HTERT RPE-1 (cell line): ENCODE data around the gene SSTR5.
"Not testable (repeated sequence)": the region's sequence is repeated elsewhere in the genome, so short reads cannot be mapped to it uniquely, and the experiment has no call there.

ENCODE experiments used
- in situ Hi-C: fragments of 300-500 bp; cut with MboI; formaldehyde crosslinking; loops from 4 replicates; pipeline ENCODE4 v1.14.3; 2020; ENCODE audit warnings: low sequenced_read_pairs

SSTR5 gene

GRCh38 chr16:1072526-1073261, at the start of gene SSTR5:
Gene SSTR5, plus strand, starts transcription at chr16:1072747. Its CDS starts 6,122 bp downstream, at chr16:1078869.
- in situ Hi-C loops: no loop called here

DNA sequence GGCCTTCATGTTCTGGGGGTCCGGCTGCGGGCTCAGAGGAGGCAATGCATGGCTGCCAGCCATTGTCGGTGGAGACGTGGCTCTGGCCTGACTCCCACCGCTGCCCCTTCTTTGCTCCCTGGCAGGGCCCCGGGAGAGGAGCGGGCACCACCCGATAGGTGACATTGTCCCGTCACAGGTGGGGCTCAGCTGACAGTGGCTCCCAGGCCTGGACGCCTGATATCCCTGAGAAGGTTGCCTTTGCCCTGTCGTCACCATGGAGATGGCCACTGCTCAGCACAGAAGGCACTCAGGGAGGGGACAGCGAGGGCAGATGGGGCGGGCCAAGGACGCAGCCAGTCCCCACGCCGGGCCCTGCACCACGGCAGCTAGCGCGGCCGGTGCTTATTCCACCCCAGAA, 48.4 kb upstream of the SSTR5 start:
- in situ Hi-C loops: no loop called here

DNA sequence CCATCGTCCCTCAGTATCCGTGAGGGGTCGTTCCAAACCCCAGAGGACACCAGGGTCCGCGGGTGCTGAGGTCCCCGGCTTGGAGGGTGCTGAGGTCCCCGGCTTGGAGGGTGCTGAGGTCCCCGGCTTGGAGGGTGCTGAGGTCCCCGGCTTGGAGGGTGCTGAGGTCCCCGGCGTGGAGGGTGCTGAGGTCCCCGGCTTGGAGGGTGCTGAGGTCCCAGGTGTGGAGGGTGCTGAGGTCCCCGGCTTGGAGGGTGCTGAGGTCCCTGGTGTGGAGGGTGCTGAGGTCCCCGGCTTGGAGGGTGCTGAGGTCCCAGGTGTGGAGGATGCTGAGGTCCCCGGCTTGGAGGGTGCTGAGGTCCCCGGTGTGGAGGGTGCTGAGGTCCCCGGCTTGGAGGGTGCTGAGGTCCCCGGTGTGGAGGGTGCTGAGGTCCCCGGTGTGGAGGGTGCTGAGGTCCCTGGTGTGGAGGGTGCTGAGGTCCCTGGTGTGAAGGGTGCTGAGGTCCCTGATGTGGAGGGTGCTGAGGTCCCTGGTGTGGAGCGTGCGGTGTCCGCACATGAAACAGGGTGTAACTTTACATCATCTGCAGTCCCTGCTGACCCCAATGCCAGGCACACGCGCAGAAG, 47.3 kb upstream of the SSTR5 start:
- in situ Hi-C loops: not testable (repeated sequence)

GRCh38 chr16:1026057-1026783, 46.3 kb upstream of the SSTR5 start:
- in situ Hi-C loops: no loop called here

DNA sequence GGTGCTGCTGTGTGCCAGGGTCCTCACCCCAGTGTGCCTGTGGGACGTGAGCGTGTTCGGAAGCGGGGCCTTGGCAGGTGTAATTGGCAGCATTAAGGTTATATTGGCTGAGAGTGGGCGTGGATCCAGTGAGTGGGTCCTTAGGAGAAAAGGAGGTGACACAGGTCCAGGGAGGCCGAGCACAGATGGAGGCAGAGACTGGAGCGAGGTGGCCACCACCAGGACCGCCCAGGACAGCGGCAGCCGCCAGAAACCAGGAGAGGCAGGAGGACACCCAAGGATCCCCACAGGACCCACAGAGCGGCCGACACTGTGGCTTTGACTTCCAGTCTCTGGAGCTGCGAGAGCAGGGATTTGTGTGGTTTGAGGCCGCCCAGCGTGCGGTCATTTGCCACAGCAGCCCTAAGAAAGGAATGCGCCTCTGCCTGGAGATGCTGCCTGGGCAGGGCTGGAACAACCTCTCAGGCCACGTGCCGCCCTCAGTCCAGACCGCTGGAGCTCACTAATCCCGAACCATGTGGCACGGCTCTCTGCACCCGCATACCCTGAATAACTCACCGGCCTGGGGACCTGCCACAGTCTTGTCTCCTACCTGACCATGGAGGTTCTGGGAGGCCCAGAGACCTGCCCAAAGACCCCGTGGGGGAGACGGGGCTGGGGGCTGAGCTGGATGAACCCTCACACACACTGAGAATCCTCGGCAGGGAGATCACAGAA, 45.6 kb upstream of the SSTR5 start:
- in situ Hi-C loops: no loop called here

DNA sequence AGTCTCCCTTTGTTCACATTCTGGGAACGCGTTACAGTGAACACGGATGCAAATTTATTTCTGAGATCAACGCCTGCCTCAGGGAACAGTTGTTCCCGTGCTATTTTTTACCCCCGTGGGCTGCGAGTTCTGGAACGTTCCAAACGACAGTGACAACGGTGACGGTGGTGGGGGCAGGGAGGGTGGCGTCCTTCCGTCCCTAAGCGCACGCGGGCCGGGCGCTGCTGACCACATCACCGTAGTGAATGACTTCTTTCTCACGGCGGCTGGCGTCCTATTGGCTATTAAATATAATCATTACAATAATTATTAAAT, 45.1 kb upstream of the SSTR5 start:
- in situ Hi-C loops: no loop called here

GRCh38 chr16:1028056-1028455, 44.5 kb upstream of the SSTR5 start:
- in situ Hi-C loops: no loop called here

- in situ Hi-C loops: no loop called here
Observed at GRCh38 chr16:1028524-1029258, 43.9 kb upstream of the SSTR5 start.

DNA sequence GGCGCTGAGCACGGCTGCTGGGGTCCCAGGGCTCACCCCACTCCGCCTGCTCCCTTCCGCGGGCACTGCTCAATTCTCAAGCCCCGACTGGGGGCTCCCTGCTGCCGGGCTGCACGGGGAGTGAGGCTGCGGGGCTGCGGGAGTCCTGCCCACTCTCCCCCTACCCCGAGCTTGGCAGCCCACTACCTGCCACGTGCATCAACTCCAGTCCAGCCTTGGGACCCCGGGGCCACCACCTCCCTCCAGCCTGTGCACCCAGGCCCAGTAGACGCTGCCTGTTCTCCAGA, 43.3 kb upstream of the SSTR5 start:
- in situ Hi-C loops: no loop called here

DNA sequence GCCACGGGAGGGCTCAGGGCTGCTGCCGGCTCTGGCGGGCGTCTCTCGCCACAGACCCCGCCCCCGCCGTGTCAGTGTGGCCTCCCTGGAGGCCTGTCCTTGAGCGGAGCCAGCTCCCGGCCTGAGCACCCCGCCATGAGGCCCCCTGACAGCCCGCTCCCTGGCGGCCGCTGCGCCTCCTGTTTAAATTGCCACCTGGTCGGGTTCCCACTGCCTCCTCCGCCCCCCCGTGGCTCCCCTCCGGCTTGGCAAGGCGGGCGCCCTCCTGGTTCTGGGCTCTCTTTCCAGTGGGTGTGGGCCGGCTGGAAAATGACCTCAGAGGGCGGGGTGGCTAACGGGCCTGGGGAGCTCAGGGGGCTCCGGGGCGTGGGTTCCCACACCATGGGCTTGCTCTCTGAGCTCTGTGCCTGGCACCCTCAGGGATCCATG, 42.1 kb upstream of the SSTR5 start:
- in situ Hi-C loops: no loop called here

- in situ Hi-C loops: no loop called here
Observed at GRCh38 chr16:1031666-1032065, 40.9 kb upstream of the SSTR5 start.

GRCh38 chr16:1032607-1033006, 39.9 kb upstream of the SSTR5 start:
- in situ Hi-C loops: no loop called here

GRCh38 chr16:1033128-1033679, 39.3 kb upstream of the SSTR5 start:
- in situ Hi-C loops: no loop called here

DNA sequence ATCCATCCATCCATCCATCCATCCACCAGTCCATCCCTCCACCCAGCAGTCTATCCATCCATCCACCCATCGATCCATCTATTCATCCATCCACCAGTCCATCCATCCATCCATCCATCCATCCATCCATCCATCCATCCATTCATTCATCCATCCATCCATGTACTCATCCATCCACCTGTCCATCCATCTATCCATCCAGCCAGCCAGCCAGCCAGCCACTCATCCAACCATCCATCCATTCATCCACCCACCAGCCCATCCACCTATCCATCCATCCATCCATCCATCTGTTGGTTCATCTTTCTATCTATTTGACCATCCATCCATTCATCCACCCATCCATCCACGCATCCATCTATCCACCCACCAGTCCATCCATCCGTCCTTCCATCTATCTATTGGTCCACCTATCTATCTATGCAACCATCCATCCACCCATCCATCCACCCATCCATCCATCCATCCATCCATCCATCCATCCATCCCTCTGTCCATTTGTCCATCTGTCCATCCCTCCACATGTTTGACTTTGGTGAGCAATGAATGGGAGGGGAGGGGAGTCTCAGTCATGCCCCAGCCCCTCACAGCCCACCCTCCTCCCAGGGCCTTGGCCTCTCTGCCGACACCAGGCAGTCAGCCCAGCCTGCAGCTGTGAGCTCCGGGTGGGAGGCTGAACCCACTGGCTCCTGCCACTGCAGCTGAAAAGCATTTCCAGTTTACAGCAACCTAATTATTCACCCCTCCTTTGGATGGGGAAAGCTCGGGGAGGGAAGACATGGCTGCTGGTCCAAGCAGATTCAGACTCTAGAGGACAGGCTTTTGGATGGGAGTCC, 38.1 kb upstream of the SSTR5 start:
- in situ Hi-C loops: no loop called here

DNA sequence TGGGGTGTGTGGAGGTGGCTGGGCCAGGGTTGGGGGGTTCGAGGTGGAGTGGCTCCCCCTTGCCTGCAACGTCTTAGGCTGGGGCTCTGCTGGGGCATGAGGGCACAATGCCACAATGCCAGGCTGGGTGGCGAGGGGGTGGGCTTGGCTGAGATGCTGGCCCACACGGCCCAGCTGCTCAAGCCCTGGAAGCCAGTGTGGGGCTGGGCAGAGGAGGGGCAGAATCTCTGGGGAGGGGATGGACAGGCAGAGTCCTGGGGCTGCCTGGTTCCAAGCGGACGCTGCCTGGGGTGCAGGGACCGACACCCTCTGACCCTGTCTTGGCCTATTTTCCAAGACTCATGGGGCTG, 37.5 kb upstream of the SSTR5 start:
- in situ Hi-C loops: no loop called here

GRCh38 chr16:1036166-1036565, 36.4 kb upstream of the SSTR5 start:
- in situ Hi-C loops: no loop called here

DNA sequence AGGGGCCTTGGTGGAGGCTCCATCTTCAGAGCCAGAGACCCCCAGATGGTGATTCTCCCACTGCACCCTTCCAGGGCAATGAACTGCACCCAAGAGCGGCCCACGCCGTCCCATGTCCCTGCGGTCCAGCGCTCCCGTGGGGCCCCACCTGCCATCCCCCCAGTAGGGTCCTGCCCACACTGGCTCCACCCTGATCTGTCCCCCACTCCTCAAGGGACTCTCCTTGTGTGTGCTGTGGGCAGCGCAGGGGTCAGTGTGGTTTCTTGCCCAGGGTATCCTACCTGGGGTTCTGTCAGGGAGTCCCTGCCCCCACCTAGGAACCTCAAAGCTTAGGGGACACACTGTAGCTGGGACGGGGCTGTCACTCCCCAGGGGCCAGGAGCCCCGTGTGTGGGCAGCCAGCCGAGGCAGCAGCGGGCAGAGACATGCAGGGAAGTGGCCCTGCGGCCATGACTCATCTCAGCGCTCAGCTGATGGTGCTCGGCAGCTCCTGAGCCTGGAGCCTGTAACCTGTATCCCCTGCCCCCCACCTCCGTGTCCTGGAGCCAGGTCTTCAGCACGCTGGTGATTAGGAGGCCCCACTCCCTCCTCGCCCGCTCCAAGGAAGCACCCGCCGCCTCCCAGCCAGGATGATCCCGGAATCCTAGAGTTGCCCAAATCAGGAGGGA, 35.7 kb upstream of the SSTR5 start:
- in situ Hi-C loops: no loop called here

DNA sequence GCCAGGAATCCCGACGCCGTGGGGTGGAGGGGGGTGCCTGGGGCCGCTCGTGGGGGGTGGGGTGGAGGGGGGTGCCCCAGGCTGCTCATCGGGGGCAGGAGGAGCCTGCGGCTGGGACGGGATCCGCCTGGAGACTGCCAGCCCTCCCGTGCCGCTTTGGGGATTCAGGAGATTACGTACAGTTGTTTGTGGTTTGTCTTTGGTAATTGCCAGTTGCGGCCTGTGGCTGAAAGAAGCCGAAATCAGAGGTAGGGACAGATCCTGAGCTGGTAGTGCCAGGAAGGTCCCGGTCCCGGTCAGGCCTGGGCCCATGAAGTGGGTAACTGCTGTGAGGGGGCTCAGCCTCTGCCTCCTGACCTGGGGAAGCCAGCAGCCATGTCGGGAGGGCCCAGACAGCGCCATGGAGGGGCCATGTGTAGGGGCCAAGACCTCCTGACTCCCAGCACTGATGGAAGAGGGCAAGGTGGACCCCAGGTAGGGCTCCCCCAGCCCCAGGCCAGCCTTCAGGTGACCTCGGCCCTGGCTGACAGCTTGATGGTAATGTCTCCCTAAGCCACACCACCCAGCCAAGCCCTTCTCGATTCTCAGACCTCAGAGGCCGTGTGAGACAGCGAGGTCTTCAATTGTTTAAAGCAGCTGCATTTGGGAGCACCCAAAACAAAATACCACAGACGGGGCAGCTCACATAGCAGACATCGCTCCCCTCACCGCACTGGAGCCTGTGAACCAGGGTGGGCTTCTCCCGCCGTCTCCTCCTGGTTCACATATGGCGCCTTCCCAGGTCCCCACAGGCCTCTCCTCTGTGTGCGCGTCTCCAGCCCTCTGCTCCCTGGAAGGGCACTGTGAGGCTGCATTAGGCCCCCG, 34.9 kb upstream of the SSTR5 start:
- in situ Hi-C loops: no loop called here

- in situ Hi-C loops: no loop called here
Observed at GRCh38 chr16:1038932-1039331, 33.6 kb upstream of the SSTR5 start.
